Eye (tissue), 1 donor: ENCODE measurements around the gene RARA.
"Not testable (repeated sequence)": the region's sequence is repeated elsewhere in the genome, so short reads cannot be mapped to it uniquely, and the experiment has no call there.

Experiments used
- DNase-seq: peaks from one replicate; pipeline ENCODE4 v3.0.0-alpha.2; 2015

RARA gene

GRCh38 chr17:40361063-40361924 is 52.3 kb downstream of the RARA start:
- peak; percentile 10 for DNase-seq

- DNase-seq: no peak
Measured at GRCh38 chr17:40361925-40362695, 53.1 kb downstream of the RARA start.

GRCh38 chr17:40362696-40363110 is 53.7 kb downstream of the RARA start:
- DNase-seq: peak; percentile 86

- peak; percentile 66 for DNase-seq
Measured at GRCh38 chr17:40363111-40363827, 54.3 kb downstream of the RARA start.

GRCh38 chr17:40364121-40364861 is 55.3 kb downstream of the RARA start, which contains the start of gene GJD3:
GJD3 (minus strand) TSS chr17:40364737; CDS start chr17:40363815, 922 bp downstream.
- peak; percentile 21 for DNase-seq

- no peak for DNase-seq
Measured at GRCh38 chr17:40364906-40365305, 55.9 kb downstream of the RARA start.

GRCh38 chr17:40366076-40366860 is 57.3 kb downstream of the RARA start:
- DNase-seq: no peak

GRCh38 chr17:40366861-40367518 is 58.0 kb downstream of the RARA start:
- DNase-seq: no peak

- not testable (repeated sequence) for DNase-seq
Measured at GRCh38 chr17:40367728-40368127, 58.7 kb downstream of the RARA start.

- DNase-seq: no peak
Measured at GRCh38 chr17:40369923-40370322, 60.9 kb downstream of the RARA start.

GRCh38 chr17:40371261-40371929 is 62.4 kb downstream of the RARA start:
- peak; percentile 7 for DNase-seq

GRCh38 chr17:40372031-40372430 is 63.1 kb downstream of the RARA start:
- no peak for DNase-seq

- DNase-seq: not testable (repeated sequence)
Measured at GRCh38 chr17:40372644-40373043, 63.7 kb downstream of the RARA start.

GRCh38 chr17:40373324-40373723 is 64.3 kb downstream of the RARA start:
- no peak for DNase-seq

GRCh38 chr17:40373999-40374398 is 65.0 kb downstream of the RARA start:
- no peak for DNase-seq

- no peak for DNase-seq
Measured at GRCh38 chr17:40374821-40375498, 66.0 kb downstream of the RARA start.

GRCh38 chr17:40375786-40376185 is 66.8 kb downstream of the RARA start:
- not testable (repeated sequence) for DNase-seq

GRCh38 chr17:40376541-40376940 is 67.6 kb downstream of the RARA start:
- not testable (repeated sequence) for DNase-seq

GRCh38 chr17:40377832-40378231 is 68.9 kb downstream of the RARA start:
- no peak for DNase-seq

- no peak for DNase-seq
Measured at GRCh38 chr17:40378966-40379365, 70.0 kb downstream of the RARA start.
